NCI-H1105 (cell line): ENCODE data around the gene SPTBN5.
"Not testable (repeated sequence)": the region's sequence is repeated elsewhere in the genome, so short reads cannot be mapped to it uniquely, and the experiment has no call there.

Experiments
- DNase-seq: peaks from one replicate; lab custom pipeline; 2025; lab: John Stamatoyannopoulos, UW

SPTBN5 gene

GRCh38 chr15:41847206-41847605, 46.6 kb downstream of the SPTBN5 start:
- no peak for DNase-seq

GRCh38 chr15:41844814-41845213, 49.0 kb downstream of the SPTBN5 start:
- DNase-seq = no peak

- no peak for DNase-seq
Observed at GRCh38 chr15:41843571-41843970, 50.3 kb downstream of the SPTBN5 start.

- DNase-seq = no peak
Observed at GRCh38 chr15:41842229-41842628, 51.6 kb downstream of the SPTBN5 start.

- DNase-seq = no peak
Observed at GRCh38 chr15:41841131-41841530, 52.7 kb downstream of the SPTBN5 start.

GRCh38 chr15:41840673-41841072, 53.2 kb downstream of the SPTBN5 start:
- DNase-seq = no peak

- no peak for DNase-seq
Observed at GRCh38 chr15:41839781-41840491, 53.9 kb downstream of the SPTBN5 start.

- no peak for DNase-seq
Observed at GRCh38 chr15:41838400-41838897, 55.4 kb downstream of the SPTBN5 start, which contains the start of gene PLA2G4B. Gene PLA2G4B, plus strand, starts transcription at chr15:41838847. Its CDS starts 67 bp downstream, at chr15:41838914.

- no peak for DNase-seq
Observed at GRCh38 chr15:41836713-41837454, 57.0 kb downstream of the SPTBN5 start.

- no peak for DNase-seq
Observed at GRCh38 chr15:41836073-41836472, 57.8 kb downstream of the SPTBN5 start.

GRCh38 chr15:41834096-41834495, 59.8 kb downstream of the SPTBN5 start:
- no peak for DNase-seq

- no peak for DNase-seq
Observed at GRCh38 chr15:41832875-41833274, 61.0 kb downstream of the SPTBN5 start.

- DNase-seq = no peak
Observed at GRCh38 chr15:41832208-41832607, 61.6 kb downstream of the SPTBN5 start.

- not testable (repeated sequence) for DNase-seq
Observed at GRCh38 chr15:41831291-41831690, 62.6 kb downstream of the SPTBN5 start.

- no peak for DNase-seq
Observed at GRCh38 chr15:41829959-41830646, 63.8 kb downstream of the SPTBN5 start.

- DNase-seq = no peak
Observed at GRCh38 chr15:41828807-41829141, 65.1 kb downstream of the SPTBN5 start.

GRCh38 chr15:41827880-41828806, 65.7 kb downstream of the SPTBN5 start, which contains the start of gene JMJD7:
Gene JMJD7, plus strand, starts transcription at chr15:41828092. Its CDS starts 33 bp downstream, at chr15:41828125.
- peak; percentile 64 for DNase-seq

- peak; percentile 15 for DNase-seq
Observed at GRCh38 chr15:41827290-41827879, 66.5 kb downstream of the SPTBN5 start.

GRCh38 chr15:41825572-41826535, 68.0 kb downstream of the SPTBN5 start:
- no peak for DNase-seq

GRCh38 chr15:41825145-41825544, 68.7 kb downstream of the SPTBN5 start:
- no peak for DNase-seq
